Psoas muscle (tissue), 8 donors: ENCODE measurements around the gene DNMT3A. TPM values are rescaled to one million over a fixed set of nuclear protein-coding genes. Genes with fewer than 3 reads are reported as not detected.

ENCODE experiments used
- ATAC-seq, 4 donors: fragments of 200-7000 bp; cut with Tn5 transposase; one replicate each; pipeline ENCODE4 v1.9.1; 2020; ENCODE audit warnings: moderate library complexity in 3 of 4, mild to moderate bottlenecking in 2 of 4
- DNase-seq, 2 donors: peaks; one replicate each; pipeline ENCODE4 v3.0.0-alpha.2; 2020
- H3K27ac ChIP-seq: fragments of 200-600 bp; one replicate; pipeline ENCODE4 v1.8.0; 2022
- H3K27me3 ChIP-seq, 3 donors: fragments of 200-600 bp in 1 of 3; one replicate each; pipeline versions ENCODE4 v1.6.1 to v1.8.0; 2013 to 2022; ENCODE audit warnings: low read length in 2 of 3, mild to moderate bottlenecking in 2 of 3, moderate library complexity in 1 of 3; ENCODE audit not compliant: insufficient read depth in 3 of 3
- H3K36me3 ChIP-seq, 2 donors: fragments of 200-600 bp in 1 of 2; one replicate each; pipeline versions ENCODE4 v1.6.1 to v1.8.0; 2013 to 2022; ENCODE audit warnings: low read depth in 1 of 2, mild to moderate bottlenecking in 1 of 2, moderate library complexity in 1 of 2; ENCODE audit not compliant: insufficient read depth in 1 of 2
- H3K4me1 ChIP-seq: fragments of 200-600 bp; one replicate; pipeline ENCODE4 v1.8.0; 2022
- H3K4me3 ChIP-seq: fragments of 200-600 bp; one replicate; pipeline ENCODE4 v1.8.0; 2022; ENCODE audit warnings: mild to moderate bottlenecking
- H3K9me3 ChIP-seq: fragments of 200-600 bp; one replicate; pipeline ENCODE4 v1.8.0; 2022
- WGBS, 3 donors: extraction: QIAGEN DNeasy Blood & Tissue Kit; methylation state at CpG; one replicate each; pipeline versions ENCODE4 v1.1.6 to v1.1.7; 2013; 5-methylcytosine and 5-hydroxymethylcytosine counted together
- intact Hi-C, 2 donors: fragments of 100-400 bp; cut with DNase I; formaldehyde crosslinking; loops; one replicate each; pipeline versions ENCODE4 v1.11.0 to v1.14.2; 2022
- polyA plus RNA-seq, 3 donors: library from polyadenylated mRNA; stranded (reverse); fragments of 200-250 nt; gene quantifications; one replicate each; pipeline ENCODE4 v1.2.3, GENCODE V29; 2013
- total RNA-seq, 4 donors: library from RNA; stranded (reverse); fragmentation: NEBNext Ultra II Directional in 2 of 4; extraction: Animal tissue kit (Norgen Biotek cat#: 25700) in 2 of 4; gene quantifications; one replicate each; pipeline versions ENCODE4 v1.2.1 to v1.2.4, GENCODE V29; 2021 to 2023
- TF ChIP-seq, protein P1 (sequence below): fragments of 200-600 bp; IDR thresholded peaks from one replicate; pipeline ENCODE4 v1.8.0; 2022; ENCODE audit warnings: antibody characterized with exemption
- donor health status: healthy with polysubstance abuse.
- donor health status: DM: no; HTN: no; CAD: no; lungs with moderate emphysema.
- donor health status: Bipolar disorder and iron deficiency.
- donor health status: healthy.
- donor health status: DM: yes; HTN: yes; CAD: no.
- donor health status: DM: no; HTN: no; CAD: no.
- donor health status: DM: no; HTN: no; CAD: no.
- donor health status: DM: yes; HTN: yes; CAD: no.

DNMT3A gene
- total and polyA plus RNA-seq, 7 donors, result 7.1 to 26.2 (median 20.6) TPM

DNA sequence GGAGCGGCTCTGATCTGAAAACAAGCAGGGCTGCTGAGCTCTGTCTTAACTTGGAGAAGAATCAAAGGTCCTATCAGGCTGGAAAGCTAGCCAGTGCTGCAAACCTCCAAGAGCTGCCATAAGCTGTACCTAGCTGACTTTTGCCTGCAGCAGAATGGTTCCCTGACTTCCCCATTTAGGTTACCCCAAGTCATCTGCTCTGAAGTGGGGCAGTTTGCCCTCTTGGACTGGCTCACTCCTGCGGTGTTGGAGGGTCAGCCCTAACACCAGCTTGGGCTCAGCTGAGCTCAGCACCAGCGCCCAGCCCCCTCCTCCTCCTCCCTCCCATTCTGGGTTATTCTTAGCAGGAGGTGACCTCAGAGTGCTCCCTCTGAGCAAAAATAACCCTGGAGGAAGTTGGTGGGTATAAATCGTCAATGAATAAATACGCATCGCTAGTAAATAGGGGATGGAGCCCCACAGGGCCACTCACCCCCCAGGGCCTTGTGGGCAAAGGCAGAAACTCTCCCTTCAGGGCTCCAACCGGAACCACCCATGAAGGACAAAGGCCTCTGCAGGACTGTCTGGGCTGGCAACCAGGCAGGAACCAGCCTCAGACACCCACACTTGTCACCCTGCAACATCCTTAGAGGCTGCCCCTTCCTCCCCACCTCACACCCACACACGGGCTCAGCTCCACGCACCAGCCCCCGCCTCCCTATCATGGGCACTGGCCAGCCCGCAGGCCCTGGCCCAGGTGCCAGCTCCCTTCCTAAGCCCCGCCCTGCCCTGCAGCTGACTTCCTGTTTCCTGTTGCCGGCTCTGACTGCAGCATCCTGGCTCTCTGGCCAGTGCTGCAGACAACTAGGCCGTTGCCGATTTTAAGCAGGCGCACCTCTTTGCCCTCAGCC is 46.9 kb downstream of the DNMT3A start:
- intact Hi-C loops, result no loop called here
- no peaks in the 10 kb centered on the region for H3K9me3 ChIP-seq
- WGBS, 3 donors, result 7 to 8% (median 7%) methylated on average over 15 to 16 of the region's 16 CpGs

DNA sequence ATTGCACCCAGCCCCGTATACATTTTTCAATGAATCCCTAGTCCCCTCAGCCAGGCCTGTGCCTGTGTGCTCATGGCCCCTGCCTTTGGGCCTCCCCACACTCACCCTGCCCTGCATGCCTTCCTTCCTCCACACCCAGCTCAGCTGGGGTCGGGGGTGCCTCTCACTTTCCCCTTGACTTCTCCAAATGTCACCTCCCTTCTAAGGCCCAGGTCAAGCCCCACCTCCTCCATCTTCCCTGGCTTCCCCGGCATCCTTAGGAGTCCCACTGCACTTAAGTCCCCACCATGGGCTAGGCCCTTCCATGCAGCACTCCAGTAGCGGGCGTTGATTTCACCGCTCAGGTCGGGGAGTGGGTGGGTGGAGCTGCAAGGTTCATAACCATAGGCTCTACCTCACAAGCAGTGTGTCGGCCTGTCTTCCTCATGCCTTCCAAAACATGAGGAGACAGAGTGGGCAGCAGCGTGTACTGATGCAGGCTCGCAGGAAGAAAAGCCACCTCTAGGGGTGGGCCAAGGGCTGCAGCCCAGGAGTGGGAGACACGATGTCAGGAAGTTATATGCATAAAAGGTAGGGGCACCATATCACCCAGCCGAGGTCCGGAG is 47.7 kb downstream of the DNMT3A start:
- intact Hi-C loops, result no loop called here
- Histone ChIP-seq H3K27me3 (no peaks in the 10 kb centered on the region), H3K36me3 (peaks cover 0 to 7% of the 10 kb centered on the region in 2 donors), H3K9me3 (no peaks in the 10 kb centered on the region), H3K4me3 (peak overlapping the region; percentile 53), H3K4me1 (peaks cover 50% of the 10 kb centered on the region), H3K27ac (peak overlapping the region; percentile 97)
- TF ChIP-seq, protein P1, sequence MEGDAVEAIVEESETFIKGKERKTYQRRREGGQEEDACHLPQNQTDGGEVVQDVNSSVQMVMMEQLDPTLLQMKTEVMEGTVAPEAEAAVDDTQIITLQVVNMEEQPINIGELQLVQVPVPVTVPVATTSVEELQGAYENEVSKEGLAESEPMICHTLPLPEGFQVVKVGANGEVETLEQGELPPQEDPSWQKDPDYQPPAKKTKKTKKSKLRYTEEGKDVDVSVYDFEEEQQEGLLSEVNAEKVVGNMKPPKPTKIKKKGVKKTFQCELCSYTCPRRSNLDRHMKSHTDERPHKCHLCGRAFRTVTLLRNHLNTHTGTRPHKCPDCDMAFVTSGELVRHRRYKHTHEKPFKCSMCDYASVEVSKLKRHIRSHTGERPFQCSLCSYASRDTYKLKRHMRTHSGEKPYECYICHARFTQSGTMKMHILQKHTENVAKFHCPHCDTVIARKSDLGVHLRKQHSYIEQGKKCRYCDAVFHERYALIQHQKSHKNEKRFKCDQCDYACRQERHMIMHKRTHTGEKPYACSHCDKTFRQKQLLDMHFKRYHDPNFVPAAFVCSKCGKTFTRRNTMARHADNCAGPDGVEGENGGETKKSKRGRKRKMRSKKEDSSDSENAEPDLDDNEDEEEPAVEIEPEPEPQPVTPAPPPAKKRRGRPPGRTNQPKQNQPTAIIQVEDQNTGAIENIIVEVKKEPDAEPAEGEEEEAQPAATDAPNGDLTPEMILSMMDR, result no peak
- 37 to 40% (median 39%) methylated on average over 13 of the region's 13 CpGs for WGBS, 3 donors
- peak in 1 of 2 donors; percentile 35 for DNase-seq
- ATAC-seq, result peak in 2 of 4 donors; percentile 1

More for the DNA sequence above, 46.9 kb downstream of the DNMT3A start:
- TF ChIP-seq, protein P1, result peak; percentile 11
- Histone ChIP-seq H3K4me3 (peak overlapping the region; percentile 53), H3K27me3 (no peaks in the 10 kb centered on the region), H3K4me1 (peaks cover 50% of the 10 kb centered on the region), H3K27ac (peak overlapping the region; percentile 97), H3K36me3 (peaks cover 0 to 14% of the 10 kb centered on the region in 2 donors)
- ATAC-seq (peak; percentile 87 to 93 (median 89)), DNase-seq (peak; percentile 80 to 91)

DNA sequence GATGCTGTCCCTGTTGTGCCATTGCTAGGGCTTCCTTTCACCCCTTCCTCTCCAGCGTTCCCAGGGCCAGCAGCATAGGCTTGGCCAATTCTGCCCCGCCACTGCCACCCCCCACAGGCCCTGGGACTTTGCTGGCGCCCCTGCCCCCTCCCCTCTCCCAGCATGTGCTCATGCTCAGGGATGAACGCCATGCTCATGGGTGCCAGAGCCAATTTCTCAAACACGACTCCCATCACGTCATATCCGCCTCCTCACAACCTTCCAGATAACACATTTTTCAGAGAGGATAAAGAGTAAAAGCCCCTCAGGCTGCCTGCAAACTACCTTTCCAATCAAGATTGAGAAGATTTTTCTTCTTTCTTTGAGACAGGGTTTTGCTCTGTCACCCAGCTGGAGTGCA is 48.6 kb downstream of the DNMT3A start:
- Histone ChIP-seq H3K4me1 (peaks cover 50% of the 10 kb centered on the region), H3K9me3 (no peaks in the 10 kb centered on the region), H3K27ac (peak overlapping the region; percentile 97), H3K4me3 (no peak overlapping the region), H3K36me3 (no peaks in the 10 kb centered on the region), H3K27me3 (no peaks in the 10 kb centered on the region)
- DNase-seq (peak in 1 of 2 donors; percentile 29), ATAC-seq (no peak)
- intact Hi-C loops, result no loop called here
- WGBS, 3 donors, result 51 to 65% (median 54%) methylated on average over 7 of the region's 7 CpGs
- TF ChIP-seq, protein P1, result no peak

DNA sequence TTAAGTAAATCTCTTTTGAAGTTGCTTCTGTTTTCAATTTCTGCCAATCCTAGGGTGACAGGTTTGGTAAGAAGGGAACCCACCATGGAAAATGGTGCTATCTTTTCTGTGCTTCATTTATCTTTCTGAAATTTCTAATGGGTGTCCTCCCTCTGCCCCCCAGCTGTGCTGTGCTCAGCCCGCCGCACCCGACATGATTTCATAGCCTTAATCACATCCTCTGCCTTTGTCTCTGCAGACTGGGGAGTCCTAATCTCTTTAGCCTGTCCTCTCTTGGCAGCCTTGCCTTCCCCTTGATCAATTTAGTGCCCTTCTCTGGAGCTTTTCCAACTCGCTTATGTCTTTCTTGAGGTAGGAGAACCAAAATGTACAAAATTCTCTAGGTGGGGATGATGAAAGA is 49.3 kb downstream of the DNMT3A start:
- DNase-seq (no peak), ATAC-seq (no peak)
- no peak overlapping the region for H3K4me3 ChIP-seq
- H3K27me3 ChIP-seq, result no peaks in the 10 kb centered on the region
- H3K36me3 ChIP-seq, result no peaks in the 10 kb centered on the region
- TF ChIP-seq, protein P1, result no peak
- 72 to 86% (median 79%) methylated on average over 4 of the region's 4 CpGs for WGBS, 3 donors
- peak overlapping the region; percentile 68 for H3K27ac ChIP-seq
- intact Hi-C loops, result no loop called here
- peaks cover 47% of the 10 kb centered on the region for H3K4me1 ChIP-seq
- no peaks in the 10 kb centered on the region for H3K9me3 ChIP-seq
